ENCODE data around the gene LGMN. TPM values are rescaled to one million over a fixed set of nuclear protein-coding genes. Genes with fewer than 3 reads are reported as not detected.
"Not testable (repeated sequence)": the region's sequence is repeated elsewhere in the genome, so short reads cannot be mapped to it uniquely, and the experiment has no call there.

The LGMN gene
- total RNA-seq, 4 donors from 2014 or later: 226 to 405 (median 297) TPM

- TF ChIP-seq POLR2A (IDR thresholded peaks at IDR 0.05): no peak
- TF ChIP-seq, protein P1, sequence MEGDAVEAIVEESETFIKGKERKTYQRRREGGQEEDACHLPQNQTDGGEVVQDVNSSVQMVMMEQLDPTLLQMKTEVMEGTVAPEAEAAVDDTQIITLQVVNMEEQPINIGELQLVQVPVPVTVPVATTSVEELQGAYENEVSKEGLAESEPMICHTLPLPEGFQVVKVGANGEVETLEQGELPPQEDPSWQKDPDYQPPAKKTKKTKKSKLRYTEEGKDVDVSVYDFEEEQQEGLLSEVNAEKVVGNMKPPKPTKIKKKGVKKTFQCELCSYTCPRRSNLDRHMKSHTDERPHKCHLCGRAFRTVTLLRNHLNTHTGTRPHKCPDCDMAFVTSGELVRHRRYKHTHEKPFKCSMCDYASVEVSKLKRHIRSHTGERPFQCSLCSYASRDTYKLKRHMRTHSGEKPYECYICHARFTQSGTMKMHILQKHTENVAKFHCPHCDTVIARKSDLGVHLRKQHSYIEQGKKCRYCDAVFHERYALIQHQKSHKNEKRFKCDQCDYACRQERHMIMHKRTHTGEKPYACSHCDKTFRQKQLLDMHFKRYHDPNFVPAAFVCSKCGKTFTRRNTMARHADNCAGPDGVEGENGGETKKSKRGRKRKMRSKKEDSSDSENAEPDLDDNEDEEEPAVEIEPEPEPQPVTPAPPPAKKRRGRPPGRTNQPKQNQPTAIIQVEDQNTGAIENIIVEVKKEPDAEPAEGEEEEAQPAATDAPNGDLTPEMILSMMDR (IDR thresholded peaks at IDR 0.05): no peak
These were observed 26.1 kb upstream of the LGMN start for GRCh38 chr14:92774572-92774971.

DNA sequence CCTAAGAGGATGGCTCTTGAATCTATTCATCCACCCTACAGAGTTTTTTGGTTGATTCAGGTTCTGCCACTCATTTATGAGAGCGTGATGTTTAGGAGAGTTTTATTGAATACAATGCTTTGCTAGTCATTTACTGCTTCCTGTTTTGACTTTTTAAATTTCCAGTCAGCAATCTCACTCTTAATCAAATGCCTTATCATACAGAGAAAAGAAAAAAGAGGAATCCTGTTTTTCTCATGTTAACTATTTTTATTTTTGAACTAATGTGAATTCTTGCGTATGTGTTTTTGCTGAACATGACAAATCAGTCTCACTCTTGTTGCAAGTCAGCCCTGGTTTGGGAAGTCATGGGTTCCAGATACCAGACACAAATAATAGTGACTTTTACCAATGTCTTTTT lies 22.1 kb upstream of the LGMN start:
- intact Hi-C loops (cut with DNase I): no loop called here

More at GRCh38 chr14:92774572-92774971, 26.1 kb upstream of the LGMN start:
- peaks cover 10% of the 10 kb centered on the region in 2 donors for H3K4me1 ChIP-seq
- no peak overlapping the region for H3K4me3 ChIP-seq (replicated peaks in 1 of 3)
- 88% methylated on average over 8 of the region's 8 CpGs for WGBS, 2 donors
- no peaks in the 10 kb centered on the region for H3K36me3 ChIP-seq
- H3K9me3 ChIP-seq: no peaks in the 10 kb centered on the region
- intact Hi-C loops (cut with DNase I): no loop called here
- no peaks in the 10 kb centered on the region for H3K27me3 ChIP-seq
- DNase-seq: no peak
- H3K27ac ChIP-seq: peak overlapping the region; percentile 35 to 62 (median 46)

GRCh38 chr14:92768795-92769194 lies 20.4 kb upstream of the LGMN start:
- peak in 1 of 2 donors; percentile 23 for DNase-seq
- TF ChIP-seq POLR2A (IDR thresholded peaks at IDR 0.05): no peak
- TF ChIP-seq, protein P1 (IDR thresholded peaks at IDR 0.05): no peak
- WGBS, 2 donors: 79 to 84% methylated on average over 5 of the region's 5 CpGs
- H3K4me3 ChIP-seq (replicated peaks in 1 of 3): no peak overlapping the region
- no peaks in the 10 kb centered on the region for H3K36me3 ChIP-seq
- no peaks in the 10 kb centered on the region for H3K9me3 ChIP-seq
- H3K27me3 ChIP-seq: no peaks in the 10 kb centered on the region
- peak overlapping the region; percentile 40 to 61 (median 49) for H3K27ac ChIP-seq
- peaks cover 3 to 13% of the 10 kb centered on the region in 2 donors for H3K4me1 ChIP-seq
- intact Hi-C loops (cut with DNase I): no loop called here

More for the DNA sequence above, 22.1 kb upstream of the LGMN start:
- Histone ChIP-seq H3K36me3 (no peaks in the 10 kb centered on the region), H3K4me3 (replicated peaks in 1 of 3) (no peak overlapping the region), H3K4me1 (peaks cover 7 to 13% of the 10 kb centered on the region in 2 donors), H3K9me3 (no peaks in the 10 kb centered on the region), H3K27me3 (no peaks in the 10 kb centered on the region), H3K27ac (no peak overlapping the region)
- TF ChIP-seq, protein P1 (IDR thresholded peaks at IDR 0.05): no peak
- no peak for TF ChIP-seq POLR2A (IDR thresholded peaks at IDR 0.05)
- DNase-seq: no peak
- WGBS, 2 donors: 82 to 87% methylated on average over 2 of the region's 2 CpGs

- H3K27ac ChIP-seq: peak overlapping the region; percentile 40 to 61 (median 49)
- H3K36me3 ChIP-seq; intact Hi-C loops (cut with DNase I); H3K4me3 ChIP-seq (replicated peaks in 1 of 3); DNase-seq; H3K9me3 ChIP-seq; H3K27me3 ChIP-seq: not testable (repeated sequence)
- H3K4me1 ChIP-seq: peaks cover 3 to 19% of the 10 kb centered on the region in 2 donors
- 57 to 67% methylated on average over 1 of the region's 1 CpG for WGBS, 2 donors
These were observed 19.8 kb upstream of the LGMN start for GRCh38 chr14:92768236-92768635.

- WGBS, 2 donors: 33 to 38% methylated on average over 3 of the region's 5 CpGs
- H3K4me3 ChIP-seq (replicated peaks in 1 of 3); intact Hi-C loops (cut with DNase I); H3K9me3 ChIP-seq; H3K36me3 ChIP-seq; H3K27me3 ChIP-seq: not testable (repeated sequence)
- H3K4me1 ChIP-seq: peaks cover 25 to 43% of the 10 kb centered on the region in 2 donors
- DNase-seq: peak; percentile 75 to 78
- peak overlapping the region in 2 of 3 donors; percentile 9 to 21 for H3K27ac ChIP-seq
These were observed 15.5 kb upstream of the LGMN start for GRCh38 chr14:92763666-92764631.

- no peaks in the 10 kb centered on the region for H3K9me3 ChIP-seq
- H3K36me3 ChIP-seq: no peaks in the 10 kb centered on the region
- DNase-seq: peak in 1 of 2 donors; percentile 22
- H3K27me3 ChIP-seq: no peaks in the 10 kb centered on the region
- WGBS, 2 donors: 64 to 65% methylated on average over 7 of the region's 7 CpGs
- no peak overlapping the region for H3K27ac ChIP-seq
- H3K4me3 ChIP-seq (replicated peaks in 1 of 3): no peak overlapping the region
- intact Hi-C loops (cut with DNase I): no loop called here
- H3K4me1 ChIP-seq: peaks cover 22 to 39% of the 10 kb centered on the region in 2 donors
- no peak for TF ChIP-seq POLR2A (IDR thresholded peaks at IDR 0.05)
- TF ChIP-seq, protein P1 (IDR thresholded peaks at IDR 0.05): no peak
These were observed 12.0 kb upstream of the LGMN start for GRCh38 chr14:92760524-92760805.
